HG03066 (cell line): ENCODE results near the gene NCAPG.

Source experiments
- ATAC-seq: cut with Tn5 transposase; IDR thresholded peaks from one replicate; pipeline ENCODE4 v1.9.1; 2021; ENCODE audit warnings: low read depth; ENCODE audit not compliant: unreplicated experiment

The NCAPG gene

GRCh38 chr4:17875402-17876070 lies 64.8 kb downstream of the NCAPG start:
- peak; percentile 95 for ATAC-seq

GRCh38 chr4:17876943-17877342 lies 66.2 kb downstream of the NCAPG start:
- no peak for ATAC-seq

GRCh38 chr4:17877661-17878060 lies 66.9 kb downstream of the NCAPG start:
- no peak for ATAC-seq

DNA sequence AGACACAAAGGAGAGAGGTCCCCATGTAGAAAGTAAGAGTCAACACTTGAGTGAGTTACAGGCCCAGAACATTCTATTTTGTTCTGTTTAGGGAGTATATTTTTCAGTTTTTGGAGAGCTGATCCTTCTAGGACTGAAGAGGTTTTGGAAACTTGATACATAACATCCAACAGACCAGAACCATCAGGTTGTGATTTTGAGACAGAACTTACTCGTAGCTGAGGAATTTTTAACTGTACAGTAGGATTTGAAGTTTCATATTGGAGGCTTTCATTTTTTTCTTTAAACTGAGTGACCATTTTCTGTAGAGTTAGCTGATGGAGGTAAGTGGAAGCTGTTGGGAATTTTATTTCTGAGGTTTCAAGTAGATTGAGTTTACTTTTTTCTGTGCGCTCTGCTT lies 73.3 kb downstream of the NCAPG start:
- no peak for ATAC-seq

DNA sequence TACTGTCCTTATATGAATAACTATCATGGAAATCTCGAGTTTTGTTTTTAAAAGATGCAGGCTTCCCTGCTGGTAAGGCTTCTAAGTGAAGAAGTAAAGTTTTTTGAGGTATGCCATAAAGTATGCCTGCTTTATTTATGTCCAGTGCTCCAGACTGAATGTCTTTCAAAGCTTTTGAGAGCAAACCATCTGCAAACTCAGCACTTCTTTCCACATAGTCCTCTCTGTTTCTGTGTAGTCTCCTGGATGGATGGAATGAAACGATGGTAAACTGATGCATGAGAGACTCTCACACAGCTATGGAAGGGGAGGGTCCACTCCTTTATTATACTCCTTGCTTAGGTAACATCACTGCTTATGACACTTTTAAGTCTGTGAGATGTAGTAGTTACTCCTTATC lies 73.7 kb downstream of the NCAPG start:
- no peak for ATAC-seq

DNA sequence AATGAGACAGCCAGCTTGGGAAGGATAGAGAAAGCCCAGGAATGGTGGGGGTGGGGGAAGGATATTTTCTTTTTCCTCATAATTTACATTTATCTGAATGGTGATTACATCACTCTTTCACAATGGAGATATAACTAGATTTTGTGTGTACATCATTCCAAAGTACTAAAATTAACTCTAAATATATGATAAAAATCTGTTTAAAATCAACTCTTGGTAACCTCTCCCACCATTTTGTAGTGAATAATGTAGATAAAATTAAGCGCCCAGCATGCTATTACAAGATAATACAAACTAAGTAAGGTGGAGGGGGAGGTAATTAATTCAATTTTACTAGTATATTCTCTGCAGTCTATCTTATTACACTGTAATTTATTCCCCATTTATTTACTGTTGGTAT lies 78.9 kb downstream of the NCAPG start:
- no peak for ATAC-seq

DNA sequence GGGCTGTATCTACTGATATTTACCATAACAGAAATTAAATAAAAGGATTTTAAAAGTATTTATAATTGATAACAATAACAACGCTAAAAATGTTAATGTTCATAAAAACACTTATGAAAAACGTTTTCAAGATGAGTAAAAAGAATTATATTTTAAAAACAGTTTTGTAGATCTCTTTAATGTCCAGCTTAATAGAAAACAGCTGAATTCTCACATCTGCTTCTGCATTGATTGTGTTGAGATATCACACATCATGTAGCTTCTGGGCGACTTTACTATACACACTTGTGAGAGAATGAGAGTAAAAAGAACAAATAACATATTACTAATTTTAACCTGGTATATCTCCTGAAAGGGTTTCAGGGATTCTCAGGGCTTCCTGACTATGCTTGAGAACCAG lies 83.6 kb downstream of the NCAPG start:
- ATAC-seq = no peak
